HG03108 (cell line): Measurements from ENCODE around the gene LAMC1.

ENCODE experiments used
- ATAC-seq: cut with Tn5 transposase; IDR thresholded peaks from one replicate; pipeline ENCODE4 v1.9.1; 2021; ENCODE audit warnings: moderate library complexity; ENCODE audit not compliant: unreplicated experiment

Gene LAMC1

GRCh38 chr1:183023146-183023600 lies at the start of gene LAMC1:
LAMC1 (plus strand) TSS chr1:183023420; CDS start chr1:183023717, 297 bp downstream.
- ATAC-seq, result peak; percentile 28

- no peak for ATAC-seq
These were observed 48.6 kb upstream of the LAMC1 start for GRCh38 chr1:182974506-182975191.

- no peak for ATAC-seq
These were observed 45.7 kb upstream of the LAMC1 start for GRCh38 chr1:182977480-182977879.

GRCh38 chr1:182978151-182978853 lies 44.9 kb upstream of the LAMC1 start:
- ATAC-seq, result no peak

- ATAC-seq, result no peak
These were observed 39.1 kb upstream of the LAMC1 start for GRCh38 chr1:182984138-182984537.

- ATAC-seq, result no peak
These were observed 38.6 kb upstream of the LAMC1 start for GRCh38 chr1:182984621-182985020.

GRCh38 chr1:182985876-182986275 lies 37.3 kb upstream of the LAMC1 start:
- ATAC-seq, result no peak

- no peak for ATAC-seq
These were observed 32.6 kb upstream of the LAMC1 start for GRCh38 chr1:182990413-182991144.

- ATAC-seq, result no peak
These were observed 29.5 kb upstream of the LAMC1 start for GRCh38 chr1:182993746-182994145.

GRCh38 chr1:182995894-182996293 lies 27.3 kb upstream of the LAMC1 start:
- ATAC-seq, result no peak

GRCh38 chr1:182996816-182997215 lies 26.4 kb upstream of the LAMC1 start:
- ATAC-seq, result no peak

GRCh38 chr1:182998482-182998881 lies 24.7 kb upstream of the LAMC1 start:
- ATAC-seq, result no peak

GRCh38 chr1:183000167-183000962 lies 22.9 kb upstream of the LAMC1 start:
- ATAC-seq, result no peak

- no peak for ATAC-seq
These were observed 21.0 kb upstream of the LAMC1 start for GRCh38 chr1:183002267-183002666.

GRCh38 chr1:183002797-183003196 lies 20.4 kb upstream of the LAMC1 start:
- no peak for ATAC-seq

- ATAC-seq, result no peak
These were observed 20.0 kb upstream of the LAMC1 start for GRCh38 chr1:183003203-183003602.

- ATAC-seq, result no peak
These were observed 19.1 kb upstream of the LAMC1 start for GRCh38 chr1:183004141-183004540.

GRCh38 chr1:183011859-183012258 lies 11.4 kb upstream of the LAMC1 start:
- ATAC-seq, result no peak

GRCh38 chr1:183012301-183012994 lies 10.8 kb upstream of the LAMC1 start:
- ATAC-seq, result no peak

GRCh38 chr1:183019139-183019740 lies 4.0 kb upstream of the LAMC1 start:
- ATAC-seq, result no peak
